PFSK-1 (cell line): ENCODE measurements around the gene TXNDC15.

Experiments
- POLR2AphosphoS5 ChIP-seq: IDR thresholded peaks from 2 replicates; pipeline ENCODE4 v1.6.1; 2012; ENCODE audit warnings: low read depth, mild to moderate bottlenecking, control low read depth, low read length, moderate library complexity
- SIN3A ChIP-seq: IDR thresholded peaks from 2 replicates; pipeline ENCODE4 v1.6.1; 2012; ENCODE audit warnings: mild to moderate bottlenecking, low read length, moderate library complexity, borderline replicate concordance; ENCODE audit not compliant: insufficient read depth
- TAF1 ChIP-seq: IDR thresholded peaks from 2 replicates; pipeline ENCODE4 v1.6.1; 2012; ENCODE audit warnings: low read length, control low read depth, borderline replicate concordance; ENCODE audit not compliant: insufficient read depth

GRCh38 chr5:134917070-134917815 lies 43.1 kb downstream of the TXNDC15 start:
- TF ChIP-seq SIN3A (no peak), POLR2AphosphoS5 (no peak), TAF1 (no peak)
